ENCODE data around the gene NPEPL1. TPM values are rescaled to one million over a fixed set of nuclear protein-coding genes. Genes with fewer than 3 reads are reported as not detected.

Gene NPEPL1
- polyA plus RNA-seq, 2 of the 4 experiments (the other 2 are of a cell fraction), result 8.6 to 34.6 TPM

DNA sequence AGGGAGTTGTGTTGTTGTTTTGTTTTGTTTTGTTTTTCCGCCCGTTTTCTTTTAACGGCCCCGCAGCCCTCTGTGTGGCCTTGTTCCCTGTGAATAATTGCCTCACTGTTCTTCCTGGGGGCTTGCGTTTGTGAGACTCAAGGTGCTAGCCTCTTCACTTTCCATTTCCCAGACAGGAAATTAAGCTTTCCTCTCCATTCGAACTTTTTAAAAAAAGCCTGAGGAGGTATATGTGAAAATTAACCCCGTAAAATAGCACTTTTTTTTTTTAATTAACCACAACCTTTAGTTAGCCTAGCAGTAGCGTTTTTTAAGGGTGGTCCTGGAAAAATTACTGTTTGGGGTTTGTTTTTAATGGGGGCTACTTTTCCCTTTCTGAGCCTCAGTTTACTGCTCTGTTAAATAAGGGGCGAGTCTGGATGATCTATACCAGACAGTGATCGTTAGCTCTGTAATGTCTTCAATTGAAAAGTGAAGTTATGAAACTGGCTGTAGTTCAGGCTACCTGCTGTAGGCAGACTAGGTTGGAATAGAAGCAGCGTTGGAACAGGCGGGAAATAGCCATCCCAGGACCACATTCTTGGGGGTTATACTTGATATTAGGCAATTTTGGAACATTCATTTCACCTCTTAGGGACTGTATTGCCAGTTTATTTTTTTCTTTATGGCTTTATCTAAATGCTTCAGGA is 39.9 kb upstream of the NPEPL1 start:
- ATAC-seq (no peak), DNase-seq (ENCODE audit: low read depth in 1 of 2, low spot score in 1 of 2) (no peak), FAIRE-seq (no peak)
- ChIA-PET CTCF (interaction anchor here (0.8 to 3.5 kb wide), 7 partner anchors 10 to 416 kb away, joined by 3 to 36 read pairs (median 4); no protein-coding TSS in a partner anchor), POLR2A (interaction anchor here (0.7 to 2.4 kb wide), 2 partner anchors 169 to 264 kb away, joined by 3 to 23 read pairs; partner anchors contain the start of gene VAPB)
- Histone ChIP-seq H3K4me2 (peak overlapping the region; percentile 96), H3K4me1 (peaks cover 32% of the 10 kb centered on the region; the same call in 2 of the 3 replicates), H3K27ac (peak overlapping the region; percentile 90 to 95), H3K9me3 (no peaks in the 10 kb centered on the region), H3K4me3 (peak overlapping the region; percentile 91)
- TF ChIP-seq HEYL (CRISPR knock-in tag; IDR thresholded peaks at IDR 0.05) (no peak), MYC (IDR thresholded peaks at IDR 0.05; ENCODE audit: borderline replicate concordance, low read length) (no peak), TFCP2L1 (CRISPR knock-in tag; IDR thresholded peaks at IDR 0.05) (no peak), CHD4 (IDR thresholded peaks at IDR 0.05; ENCODE audit: borderline replicate concordance) (no peak), ZC3H11A (IDR thresholded peaks at IDR 0.05) (no peak), TP53 (CRISPR knock-in tag; IDR thresholded peaks at IDR 0.05) (no peak), CBX8 (IDR thresholded peaks at IDR 0.05) (no peak), NPAS2 (CRISPR knock-in tag; IDR thresholded peaks at IDR 0.05; ENCODE audit: borderline replicate concordance) (no peak), RFX5 (IDR thresholded peaks at IDR 0.05) (no peak), HOXB13 (CRISPR knock-in tag; IDR thresholded peaks at IDR 0.05; ENCODE audit: low read depth) (no peak)
- TF ChIP-seq, protein P1, sequence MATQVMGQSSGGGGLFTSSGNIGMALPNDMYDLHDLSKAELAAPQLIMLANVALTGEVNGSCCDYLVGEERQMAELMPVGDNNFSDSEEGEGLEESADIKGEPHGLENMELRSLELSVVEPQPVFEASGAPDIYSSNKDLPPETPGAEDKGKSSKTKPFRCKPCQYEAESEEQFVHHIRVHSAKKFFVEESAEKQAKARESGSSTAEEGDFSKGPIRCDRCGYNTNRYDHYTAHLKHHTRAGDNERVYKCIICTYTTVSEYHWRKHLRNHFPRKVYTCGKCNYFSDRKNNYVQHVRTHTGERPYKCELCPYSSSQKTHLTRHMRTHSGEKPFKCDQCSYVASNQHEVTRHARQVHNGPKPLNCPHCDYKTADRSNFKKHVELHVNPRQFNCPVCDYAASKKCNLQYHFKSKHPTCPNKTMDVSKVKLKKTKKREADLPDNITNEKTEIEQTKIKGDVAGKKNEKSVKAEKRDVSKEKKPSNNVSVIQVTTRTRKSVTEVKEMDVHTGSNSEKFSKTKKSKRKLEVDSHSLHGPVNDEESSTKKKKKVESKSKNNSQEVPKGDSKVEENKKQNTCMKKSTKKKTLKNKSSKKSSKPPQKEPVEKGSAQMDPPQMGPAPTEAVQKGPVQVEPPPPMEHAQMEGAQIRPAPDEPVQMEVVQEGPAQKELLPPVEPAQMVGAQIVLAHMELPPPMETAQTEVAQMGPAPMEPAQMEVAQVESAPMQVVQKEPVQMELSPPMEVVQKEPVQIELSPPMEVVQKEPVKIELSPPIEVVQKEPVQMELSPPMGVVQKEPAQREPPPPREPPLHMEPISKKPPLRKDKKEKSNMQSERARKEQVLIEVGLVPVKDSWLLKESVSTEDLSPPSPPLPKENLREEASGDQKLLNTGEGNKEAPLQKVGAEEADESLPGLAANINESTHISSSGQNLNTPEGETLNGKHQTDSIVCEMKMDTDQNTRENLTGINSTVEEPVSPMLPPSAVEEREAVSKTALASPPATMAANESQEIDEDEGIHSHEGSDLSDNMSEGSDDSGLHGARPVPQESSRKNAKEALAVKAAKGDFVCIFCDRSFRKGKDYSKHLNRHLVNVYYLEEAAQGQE (IDR thresholded peaks at IDR 0.05), result no peak
- TF ChIP-seq, protein P2, sequence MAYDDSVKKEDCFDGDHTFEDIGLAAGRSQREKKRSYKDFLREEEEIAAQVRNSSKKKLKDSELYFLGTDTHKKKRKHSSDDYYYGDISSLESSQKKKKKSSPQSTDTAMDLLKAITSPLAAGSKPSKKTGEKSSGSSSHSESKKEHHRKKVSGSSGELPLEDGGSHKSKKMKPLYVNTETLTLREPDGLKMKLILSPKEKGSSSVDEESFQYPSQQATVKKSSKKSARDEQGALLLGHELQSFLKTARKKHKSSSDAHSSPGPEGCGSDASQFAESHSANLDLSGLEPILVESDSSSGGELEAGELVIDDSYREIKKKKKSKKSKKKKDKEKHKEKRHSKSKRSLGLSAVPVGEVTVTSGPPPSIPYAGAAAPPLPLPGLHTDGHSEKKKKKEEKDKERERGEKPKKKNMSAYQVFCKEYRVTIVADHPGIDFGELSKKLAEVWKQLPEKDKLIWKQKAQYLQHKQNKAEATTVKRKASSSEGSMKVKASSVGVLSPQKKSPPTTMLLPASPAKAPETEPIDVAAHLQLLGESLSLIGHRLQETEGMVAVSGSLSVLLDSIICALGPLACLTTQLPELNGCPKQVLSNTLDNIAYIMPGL (CRISPR knock-in tag; IDR thresholded peaks at IDR 0.05; ENCODE audit: borderline replicate concordance), result no peak
- TF ChIP-seq, protein P3, sequence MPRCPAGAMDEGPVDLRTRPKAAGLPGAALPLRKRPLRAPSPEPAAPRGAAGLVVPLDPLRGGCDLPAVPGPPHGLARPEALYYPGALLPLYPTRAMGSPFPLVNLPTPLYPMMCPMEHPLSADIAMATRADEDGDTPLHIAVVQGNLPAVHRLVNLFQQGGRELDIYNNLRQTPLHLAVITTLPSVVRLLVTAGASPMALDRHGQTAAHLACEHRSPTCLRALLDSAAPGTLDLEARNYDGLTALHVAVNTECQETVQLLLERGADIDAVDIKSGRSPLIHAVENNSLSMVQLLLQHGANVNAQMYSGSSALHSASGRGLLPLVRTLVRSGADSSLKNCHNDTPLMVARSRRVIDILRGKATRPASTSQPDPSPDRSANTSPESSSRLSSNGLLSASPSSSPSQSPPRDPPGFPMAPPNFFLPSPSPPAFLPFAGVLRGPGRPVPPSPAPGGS (IDR thresholded peaks at IDR 0.05), result no peak
- TF ChIP-seq, protein P4, sequence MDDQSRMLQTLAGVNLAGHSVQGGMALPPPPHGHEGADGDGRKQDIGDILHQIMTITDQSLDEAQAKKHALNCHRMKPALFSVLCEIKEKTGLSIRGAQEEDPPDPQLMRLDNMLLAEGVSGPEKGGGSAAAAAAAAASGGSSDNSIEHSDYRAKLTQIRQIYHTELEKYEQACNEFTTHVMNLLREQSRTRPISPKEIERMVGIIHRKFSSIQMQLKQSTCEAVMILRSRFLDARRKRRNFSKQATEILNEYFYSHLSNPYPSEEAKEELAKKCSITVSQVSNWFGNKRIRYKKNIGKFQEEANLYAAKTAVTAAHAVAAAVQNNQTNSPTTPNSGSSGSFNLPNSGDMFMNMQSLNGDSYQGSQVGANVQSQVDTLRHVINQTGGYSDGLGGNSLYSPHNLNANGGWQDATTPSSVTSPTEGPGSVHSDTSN (IDR thresholded peaks at IDR 0.05), result no peak
- WGBS (ENCODE audit: missing lambda C conversion rate), result 15% methylated on average over 12 of the region's 12 CpGs

DNA sequence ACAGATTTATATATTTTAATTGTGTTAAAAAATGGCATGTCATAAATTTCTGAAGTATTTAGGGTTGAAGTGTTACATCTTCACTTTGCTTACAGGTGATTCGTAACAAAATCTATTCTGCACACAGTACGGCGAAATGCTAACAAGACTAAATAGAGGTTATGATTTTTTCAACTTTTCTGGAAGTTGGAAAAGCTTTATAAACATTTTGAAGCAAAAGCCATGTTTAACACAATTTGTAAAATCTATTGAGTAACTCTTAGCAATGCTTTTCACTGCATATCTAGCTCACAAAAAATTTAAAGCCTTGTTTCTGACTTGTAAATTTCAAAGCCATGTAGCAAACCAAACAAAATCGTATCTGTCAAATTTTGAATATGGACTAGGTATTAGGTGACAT is 38.3 kb upstream of the NPEPL1 start:
- Histone ChIP-seq H3K9me3 (no peaks in the 10 kb centered on the region), H3K4me3 (no peak overlapping the region), H3K4me2 (peak overlapping the region; percentile 96; the same call in 2 of the 3 replicates), H3K4me1 (peaks cover 33% of the 10 kb centered on the region; the same call in 2 of the 3 replicates), H3K27ac (no peak overlapping the region)
- no peak for FAIRE-seq
- WGBS (ENCODE audit: missing lambda C conversion rate), result 94% methylated on average over 4 of the region's 4 CpGs
- TF ChIP-seq, protein P5, sequence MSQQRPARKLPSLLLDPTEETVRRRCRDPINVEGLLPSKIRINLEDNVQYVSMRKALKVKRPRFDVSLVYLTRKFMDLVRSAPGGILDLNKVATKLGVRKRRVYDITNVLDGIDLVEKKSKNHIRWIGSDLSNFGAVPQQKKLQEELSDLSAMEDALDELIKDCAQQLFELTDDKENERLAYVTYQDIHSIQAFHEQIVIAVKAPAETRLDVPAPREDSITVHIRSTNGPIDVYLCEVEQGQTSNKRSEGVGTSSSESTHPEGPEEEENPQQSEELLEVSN (IDR thresholded peaks at IDR 0.05; ENCODE audit: borderline replicate concordance, low read depth), result no peak
- TF ChIP-seq ZC3H11A (IDR thresholded peaks at IDR 0.05), result no peak
- no peak for TF ChIP-seq ZNF302 (CRISPR knock-in tag; IDR thresholded peaks at IDR 0.05)
- no peak for TF ChIP-seq MYC (IDR thresholded peaks at IDR 0.05; ENCODE audit: borderline replicate concordance, low read length)
- TF ChIP-seq ZSCAN20 (CRISPR knock-in tag; IDR thresholded peaks at IDR 0.05), result no peak
- no peak for TF ChIP-seq KDM5A (IDR thresholded peaks at IDR 0.05)
- no peak for ATAC-seq
- ChIA-PET POLR2A (no interaction called here), CTCF (interaction anchor here (0.6 to 1.0 kb wide), 2 partner anchors 185 to 801 kb away, joined by 3 read pairs; no protein-coding TSS in a partner anchor)
- no peak for DNase-seq (ENCODE audit: low read depth in 1 of 2, low spot score in 1 of 2)

Data from A549 (cell line).